NCI-H1048 (cell line): Measurements from ENCODE around the gene DDIT4L.
"Not testable (repeated sequence)": the region's sequence is repeated elsewhere in the genome, so short reads cannot be mapped to it uniquely, and the experiment has no call there.

Source experiments
- DNase-seq: peaks from one replicate; lab custom pipeline; 2025; lab: John Stamatoyannopoulos, UW

The DDIT4L gene

GRCh38 chr4:100189820-100190642, at the start of gene DDIT4L:
TSS of gene DDIT4L (minus strand) at chr4:100190468. CDS start at chr4:100189983, 485 bp downstream.
- no peak for DNase-seq

- no peak for DNase-seq
These were observed 49.7 kb upstream of the DDIT4L start for GRCh38 chr4:100240008-100240407.

GRCh38 chr4:100224721-100225120, 34.5 kb upstream of the DDIT4L start:
- DNase-seq = no peak

- DNase-seq = no peak
These were observed 33.9 kb upstream of the DDIT4L start for GRCh38 chr4:100224160-100224559.

GRCh38 chr4:100208964-100209363, 18.7 kb upstream of the DDIT4L start:
- DNase-seq = no peak

GRCh38 chr4:100208459-100208858, 18.2 kb upstream of the DDIT4L start:
- DNase-seq = no peak

- DNase-seq = no peak
These were observed 16.6 kb upstream of the DDIT4L start for GRCh38 chr4:100206850-100207249.

GRCh38 chr4:100198061-100198460, 7.8 kb upstream of the DDIT4L start:
- DNase-seq = no peak

- DNase-seq = not testable (repeated sequence)
These were observed 6.3 kb upstream of the DDIT4L start for GRCh38 chr4:100196388-100197071.

- no peak for DNase-seq
These were observed 654 bp upstream of the DDIT4L start for GRCh38 chr4:100190643-100191600.

- no peak for DNase-seq
These were observed 1.4 kb downstream of the DDIT4L start for GRCh38 chr4:100188829-100189228.

GRCh38 chr4:100187781-100188180, 2.5 kb downstream of the DDIT4L start:
- no peak for DNase-seq

GRCh38 chr4:100184787-100185186, 5.5 kb downstream of the DDIT4L start:
- no peak for DNase-seq

- no peak for DNase-seq
These were observed 12.4 kb downstream of the DDIT4L start for GRCh38 chr4:100177855-100178254.

GRCh38 chr4:100177126-100177525, 13.1 kb downstream of the DDIT4L start:
- DNase-seq = no peak

GRCh38 chr4:100175858-100176257, 14.4 kb downstream of the DDIT4L start:
- no peak for DNase-seq

- DNase-seq = no peak
These were observed 15.3 kb downstream of the DDIT4L start for GRCh38 chr4:100174985-100175383.

GRCh38 chr4:100170986-100171385, 19.3 kb downstream of the DDIT4L start:
- no peak for DNase-seq

GRCh38 chr4:100169491-100170485, 20.5 kb downstream of the DDIT4L start:
- no peak for DNase-seq

- DNase-seq = no peak
These were observed 21.7 kb downstream of the DDIT4L start for GRCh38 chr4:100168521-100168920.
